ENCODE results near the gene PDCL2.

DNA sequence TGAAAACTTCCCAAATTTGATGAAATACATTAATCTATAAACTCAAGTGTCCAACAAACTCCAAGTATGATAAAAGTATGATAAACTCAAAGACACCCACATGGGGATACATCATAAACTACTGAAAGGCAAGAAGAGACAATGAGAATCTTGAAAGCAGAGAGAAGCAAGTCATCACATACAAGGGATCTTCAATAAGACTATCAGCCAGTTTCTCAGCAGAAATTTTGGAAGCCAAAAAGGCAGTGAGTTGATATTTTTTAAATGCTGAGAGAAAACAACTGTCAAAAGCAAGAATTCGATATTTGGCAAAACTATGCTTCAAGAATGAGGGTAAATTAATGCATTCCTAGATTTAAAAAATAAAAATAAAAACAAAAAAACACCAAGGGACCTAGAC lies 16.5 kb downstream of the PDCL2 start:
- TF ChIP-seq POLR2A (IDR thresholded peaks at IDR 0.05) (no peak), CTCF (IDR thresholded peaks at IDR 0.05) (no peak)
